Common myeloid progenitor, CD34-positive (primary cell): Measurements from ENCODE around the gene METTL25B.

ENCODE experiments used
- CTCF ChIA-PET: fragments of 350-600 bp; sonication (Branson Sonifier 250); formaldehyde crosslinking; loops from one replicate; lab custom pipeline; 2021; ENCODE audit warnings: antibody characterized with exemption; lab: Charles Lee
- POLR2A ChIA-PET: fragments of 350-600 bp; sonication (Branson Sonifier 250); formaldehyde crosslinking; loops from one replicate; lab custom pipeline; 2021; ENCODE audit warnings: antibody characterized with exemption; lab: Charles Lee
- DNase-seq, 3 donors: peaks; one replicate each; pipeline versions ENCODE4 v3.0.0 to v3.0.0-alpha.2; 2013
- H3K27ac ChIP-seq, 2 experiments: 1 replicate in 1 of 2; 2 replicates in 1 of 2; pipeline ENCODE4 v1.7.0; 2013; ENCODE audit warnings: inconsistent platforms in 2 of 2, low read length in 2 of 2, mild to moderate bottlenecking in 2 of 2, low read depth in 1 of 2, moderate library complexity in 1 of 2; ENCODE audit not compliant: severe bottlenecking in 2 of 2, insufficient read depth in 1 of 2, poor library complexity in 1 of 2
- H3K27me3 ChIP-seq, 5 experiments: replicated peaks in 2 of 5; 1 replicate in 3 of 5; 2 replicates in 2 of 5; pipeline versions ENCODE4 v1.6.1 to v1.7.0; 2013; ENCODE audit warnings: low read length in 4 of 5, mild to moderate bottlenecking in 2 of 5, moderate library complexity in 2 of 5, inconsistent platforms in 1 of 5; ENCODE audit not compliant: insufficient read depth in 5 of 5, control insufficient read depth in 4 of 5
- H3K36me3 ChIP-seq, 4 experiments: 1 replicate in 2 of 4; 2 replicates in 2 of 4; pipeline versions ENCODE4 v1.6.1 to v1.7.0; 2013; ENCODE audit warnings: low read length in 3 of 4, control low read depth in 1 of 4, mild to moderate bottlenecking in 1 of 4; ENCODE audit not compliant: control insufficient read depth in 4 of 4, insufficient read depth in 4 of 4
- H3K4me1 ChIP-seq, 4 experiments: 1 replicate in 3 of 4; 2 replicates in 1 of 4; pipeline versions ENCODE4 v1.6.1 to v1.7.1; 2013; ENCODE audit warnings: low read length in 3 of 4, mild to moderate bottlenecking in 3 of 4, control low read depth in 1 of 4, inconsistent platforms in 1 of 4, moderate library complexity in 1 of 4; ENCODE audit not compliant: control insufficient read depth in 4 of 4, insufficient read depth in 4 of 4; ENCODE audit errors: control extremely low read depth in 1 of 4
- H3K4me3 ChIP-seq, 7 experiments: 1 replicate in 4 of 7; 2 replicates in 3 of 7; pipeline versions ENCODE4 v1.5.1 to v1.7.0; 2013; ENCODE audit warnings: mild to moderate bottlenecking in 7 of 7, low read length in 6 of 7, moderate library complexity in 6 of 7, inconsistent platforms in 2 of 7, low read depth in 2 of 7, control low read depth in 1 of 7; ENCODE audit not compliant: insufficient read depth in 4 of 7, control insufficient read depth in 1 of 7; ENCODE audit errors: extremely low read depth in 1 of 7
- H3K9me3 ChIP-seq, 5 experiments: 1 replicate in 4 of 5; 2 replicates in 1 of 5; pipeline versions ENCODE4 v1.6.1 to v1.7.1; 2013; ENCODE audit warnings: low read length in 4 of 5, mild to moderate bottlenecking in 2 of 5, inconsistent platforms in 1 of 5, low read depth in 1 of 5, moderate library complexity in 1 of 5; ENCODE audit not compliant: control insufficient read depth in 4 of 5, insufficient read depth in 2 of 5; ENCODE audit errors: control extremely low read depth in 1 of 5
- WGBS: methylation state at CpG from one replicate; pipeline ENCODE4 v1.1.5; 2013; ENCODE audit not compliant: insufficient coverage; 5-methylcytosine and 5-hydroxymethylcytosine counted together

METTL25B gene

DNA sequence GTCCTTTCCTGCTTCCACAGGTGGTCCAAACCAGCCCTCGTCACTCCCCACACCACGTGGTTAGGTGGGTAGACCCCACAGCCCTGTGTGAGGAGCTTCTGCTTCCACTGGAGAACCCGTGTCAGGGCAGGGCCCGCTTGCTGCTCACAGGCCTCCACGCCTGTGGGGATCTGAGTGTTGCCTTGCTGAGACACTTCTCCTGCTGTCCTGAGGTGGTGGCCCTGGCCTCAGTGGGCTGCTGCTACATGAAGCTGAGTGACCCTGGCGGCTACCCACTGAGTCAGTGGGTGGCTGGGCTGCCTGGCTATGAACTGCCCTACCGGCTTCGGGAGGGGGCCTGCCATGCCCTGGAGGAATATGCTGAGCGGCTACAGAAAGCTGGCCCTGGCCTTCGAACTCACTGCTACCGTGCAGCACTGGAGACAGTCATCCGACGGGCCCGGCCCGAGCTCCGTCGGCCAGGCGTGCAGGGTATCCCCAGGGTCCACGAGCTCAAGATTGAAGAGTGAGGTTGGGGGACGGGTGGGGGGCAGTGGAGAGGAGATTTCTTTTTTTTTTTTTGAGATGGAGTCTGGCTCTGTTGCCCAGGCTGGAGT lies 5.8 kb downstream of the METTL25B start:
- 98% methylated on average over 19 of the region's 20 CpGs for WGBS

DNA sequence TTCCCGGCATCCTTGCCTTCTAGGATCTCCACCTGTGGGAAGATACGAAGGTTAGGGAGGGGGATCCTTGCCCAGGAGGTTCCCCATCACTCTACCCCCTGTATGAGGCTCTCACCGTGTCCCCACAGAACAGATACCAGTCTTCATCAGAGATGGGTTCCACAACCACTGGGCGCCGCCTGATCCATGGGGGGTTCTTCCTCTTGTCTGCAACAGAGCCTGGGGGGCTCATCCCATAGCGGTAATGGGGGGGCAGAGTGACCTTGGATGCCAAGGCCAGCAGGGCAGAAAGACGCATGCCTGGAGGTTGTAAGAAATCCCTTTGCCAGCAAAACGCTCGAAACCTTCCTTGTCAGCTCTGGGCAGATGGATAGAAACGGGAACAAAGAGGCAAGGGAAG lies 10.1 kb downstream of the METTL25B start:
- Histone ChIP-seq H3K4me1 (peaks cover 11 to 29% (median 18%) of the 10 kb centered on the region in 4 experiments), H3K36me3 (peaks cover 18 to 62% (median 34%) of the 10 kb centered on the region in 4 experiments), H3K27me3 (no peaks in the 10 kb centered on the region), H3K27ac (no peak overlapping the region), H3K9me3 (no peaks in the 10 kb centered on the region), H3K4me3 (no peak overlapping the region)
- WGBS: 95% methylated on average over 7 of the region's 10 CpGs
- DNase-seq: no peak
- CTCF ChIA-PET: interaction anchor here (1.4 kb wide), 1 partner anchor 11 kb away, joined by 4 read pairs; the partner anchor contains the start of gene METTL25B
- POLR2A ChIA-PET: interaction anchor here (0.8 kb wide), 1 partner anchor 10 kb away, joined by 3 read pairs; the partner anchor contains the start of genes ISG20L2 and METTL25B

More for the DNA sequence above, 5.8 kb downstream of the METTL25B start:
- H3K27me3 ChIP-seq: no peaks in the 10 kb centered on the region
- POLR2A ChIA-PET: no interaction called here
- no peaks in the 10 kb centered on the region for H3K9me3 ChIP-seq
- CTCF ChIA-PET: interaction anchor here (1.1 kb wide), 1 partner anchor 44 kb away, joined by 3 read pairs; no protein-coding TSS in a partner anchor
- no peak overlapping the region for H3K27ac ChIP-seq
- peaks cover 4 to 7% (median 7%) of the 10 kb centered on the region in 4 experiments for H3K4me1 ChIP-seq
- DNase-seq: no peak
- H3K36me3 ChIP-seq: peaks cover 16 to 60% (median 33%) of the 10 kb centered on the region in 4 experiments
- H3K4me3 ChIP-seq: no peak overlapping the region

DNA sequence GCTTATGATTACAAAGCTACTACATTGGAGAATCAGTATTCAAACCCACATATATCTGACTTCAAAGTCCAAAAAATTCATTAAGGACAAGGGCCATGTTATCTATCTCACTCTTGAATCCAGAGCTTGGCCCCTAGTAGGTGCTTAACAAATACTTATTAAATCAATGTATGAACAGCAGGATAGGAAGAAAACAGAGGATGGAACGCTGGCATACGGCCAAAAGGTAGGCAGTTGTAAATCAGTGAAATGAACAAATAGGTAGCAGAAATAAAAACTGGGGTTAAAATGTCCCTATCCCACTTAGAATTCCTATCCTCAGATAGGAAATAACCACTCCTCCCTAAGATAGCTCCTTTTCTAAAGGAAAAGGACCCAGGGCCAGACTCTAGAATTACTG lies 10.6 kb downstream of the METTL25B start:
- Histone ChIP-seq H3K4me3 (no peak overlapping the region), H3K9me3 (no peaks in the 10 kb centered on the region), H3K27ac (no peak overlapping the region), H3K27me3 (no peaks in the 10 kb centered on the region), H3K36me3 (peaks cover 14 to 62% (median 33%) of the 10 kb centered on the region in 4 experiments), H3K4me1 (peaks cover 11 to 32% (median 21%) of the 10 kb centered on the region in 4 experiments)
- no peak for DNase-seq
- ChIA-PET POLR2A (interaction anchor here (0.8 kb wide), 1 partner anchor 11 kb away, joined by 3 read pairs; the partner anchor contains the start of genes ISG20L2 and METTL25B), CTCF (interaction anchor here (1.4 kb wide), 1 partner anchor 12 kb away, joined by 4 read pairs; the partner anchor contains the start of gene METTL25B)
- WGBS: no CpG with 5 or more reads among the region's 2 CpGs

DNA sequence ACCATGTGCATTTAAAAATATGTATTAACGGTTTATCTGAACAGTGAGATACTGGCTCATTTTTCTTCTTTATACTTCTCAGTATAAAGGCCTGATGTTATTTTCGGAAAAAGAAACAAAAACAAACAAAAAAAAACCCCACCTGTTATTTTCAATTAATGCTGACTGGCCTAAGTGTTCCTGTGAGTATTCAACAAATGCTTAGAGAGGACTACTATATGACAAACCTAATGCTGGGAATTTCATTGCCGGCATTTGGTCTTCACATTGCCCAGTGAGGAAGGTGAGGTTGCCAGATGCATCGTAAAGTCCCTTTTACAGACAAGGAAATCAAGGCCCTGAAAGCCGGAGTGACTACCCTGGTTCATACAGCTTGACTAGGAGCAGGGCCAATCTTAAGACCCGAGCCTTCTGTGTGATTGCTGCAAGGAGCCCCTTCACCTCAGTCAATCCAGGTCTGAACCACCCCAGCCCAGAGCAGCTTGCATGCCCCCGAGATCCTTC lies 12.0 kb downstream of the METTL25B start:
- Histone ChIP-seq H3K9me3 (no peaks in the 10 kb centered on the region), H3K27ac (peak overlapping the region; percentile 52 to 83), H3K27me3 (no peaks in the 10 kb centered on the region), H3K4me1 (peaks cover 11 to 43% (median 35%) of the 10 kb centered on the region in 4 experiments), H3K4me3 (peak overlapping the region; percentile 63 to 91 (median 83)), H3K36me3 (peaks cover 12 to 71% (median 32%) of the 10 kb centered on the region in 4 experiments)
- WGBS: 14% methylated on average over 5 of the region's 7 CpGs
- DNase-seq: no peak
- ChIA-PET CTCF (interaction anchor here (1.3 to 3.5 kb wide), 5 partner anchors 10 to 117 kb away, joined by 3 to 25 read pairs (median 6); partner anchors contain the start of genes HDGF, ISG20L2, METTL25B and PRCC), POLR2A (interaction anchor here (1.1 kb wide), 2 partner anchors 11 to 28 kb away, joined by 3 to 4 read pairs; no protein-coding TSS in a partner anchor)

DNA sequence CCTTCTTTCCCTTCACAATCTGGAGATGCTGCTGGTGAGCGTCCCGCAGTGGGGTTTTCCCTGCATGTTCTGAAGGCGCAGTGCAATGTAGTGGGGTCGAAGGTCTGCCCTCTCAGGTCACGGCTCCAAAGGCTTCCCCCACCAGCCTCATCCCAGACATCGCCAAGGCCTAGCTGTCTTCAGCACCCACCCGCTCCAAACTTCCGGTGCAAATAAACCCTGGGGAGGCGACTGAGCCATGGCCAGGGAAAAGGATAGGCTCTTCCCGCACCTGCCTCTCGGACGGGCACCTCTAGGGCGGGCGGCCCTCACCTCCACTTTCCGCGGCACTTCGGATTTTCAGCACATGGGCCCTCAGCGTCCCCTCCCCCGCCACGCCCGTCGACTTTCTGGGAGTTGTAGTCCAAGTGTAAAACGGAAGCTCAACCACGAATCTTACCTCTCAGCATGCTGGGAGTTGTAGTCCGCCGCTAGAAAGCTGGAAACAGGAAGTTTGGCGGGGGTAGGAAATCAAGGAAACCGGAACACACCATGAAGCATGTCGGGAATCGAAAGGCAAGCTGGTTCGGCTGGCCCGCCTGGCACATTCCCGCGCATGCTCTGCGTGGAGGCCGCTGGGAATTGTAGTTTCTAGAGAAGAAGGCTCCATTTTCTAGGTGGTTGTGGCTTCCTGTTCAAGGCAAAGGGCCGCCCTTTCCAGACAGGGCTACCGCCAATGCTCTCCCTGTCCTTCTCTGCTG lies 12.6 kb downstream of the METTL25B start, which contains the start of gene MRPL24:
Gene MRPL24 (minus strand): TSS at position 348 of the 740 bp plus-strand sequence. CDS start 2,384 bp downstream, outside the sequence.
- H3K4me3 ChIP-seq: peak within 1 kb of the TSS; percentile 63 to 91 (median 83)
- peak; percentile 99 to 100 (median 100) for DNase-seq
- no peaks in the 10 kb centered on the region for H3K27me3 ChIP-seq
- 0% methylated on average over 32 of the region's 38 CpGs for WGBS
- peak within 1 kb of the TSS; percentile 52 to 83 for H3K27ac ChIP-seq
- ChIA-PET POLR2A (interaction anchor here (0.7 to 1.4 kb wide), 7 partner anchors 9 to 159 kb away, joined by 3 to 5 read pairs (median 4); partner anchors contain the start of genes HDGF, ISG20L2, METTL25B and PRCC), CTCF (interaction anchor here (1.1 to 3.5 kb wide), 7 partner anchors 10 to 119 kb away, joined by 3 to 25 read pairs (median 5); partner anchors contain the start of genes HDGF, ISG20L2, METTL25B and PRCC)
- H3K36me3 ChIP-seq: peaks cover 11 to 73% (median 30%) of the 10 kb centered on the region in 4 experiments
- H3K4me1 ChIP-seq: peaks cover 16 to 49% (median 41%) of the 10 kb centered on the region in 4 experiments
- no peaks in the 10 kb centered on the region for H3K9me3 ChIP-seq

DNA sequence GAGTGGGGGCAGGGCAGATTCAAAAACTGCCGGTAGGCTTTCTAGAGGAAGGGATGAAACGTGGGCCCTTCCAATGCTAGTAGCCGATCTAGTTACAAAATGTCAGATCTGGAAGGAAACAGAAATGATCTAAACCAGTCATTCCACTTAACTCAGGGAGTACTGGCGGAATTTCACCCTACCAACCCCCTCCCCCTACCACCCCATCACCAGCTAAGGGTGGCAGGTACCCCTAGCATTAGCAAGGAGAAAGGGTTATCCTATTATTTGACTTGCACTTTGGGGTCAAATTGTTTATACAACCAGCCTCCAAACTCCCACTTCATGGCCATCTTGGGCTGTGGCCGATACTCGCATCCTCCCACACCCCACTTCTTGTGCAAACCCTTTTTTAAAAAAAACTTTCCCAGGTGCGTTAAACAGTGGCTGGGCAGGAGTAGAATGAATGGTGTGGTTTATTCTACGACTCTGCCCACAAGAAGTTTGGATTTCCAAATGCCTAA lies 13.3 kb downstream of the METTL25B start:
- DNase-seq: no peak
- Histone ChIP-seq H3K9me3 (no peaks in the 10 kb centered on the region), H3K4me3 (peak overlapping the region in 6 of 7 experiments; percentile 30 to 91 (median 61)), H3K27me3 (no peaks in the 10 kb centered on the region), H3K27ac (peak overlapping the region; percentile 40 to 78), H3K4me1 (peaks cover 20 to 55% (median 47%) of the 10 kb centered on the region in 4 experiments), H3K36me3 (peaks cover 11 to 71% (median 28%) of the 10 kb centered on the region in 4 experiments)
- 26% methylated on average over 3 of the region's 8 CpGs for WGBS
- POLR2A ChIA-PET: interaction anchor here (0.7 to 1.4 kb wide), 6 partner anchors 10 to 158 kb away, joined by 3 to 5 read pairs (median 4); partner anchors contain the start of genes HDGF, ISG20L2, METTL25B and PRCC
- CTCF ChIA-PET: interaction anchor here (1.1 to 3.5 kb wide), 6 partner anchors 11 to 118 kb away, joined by 3 to 25 read pairs (median 6); partner anchors contain the start of genes ISG20L2, METTL25B and PRCC
